CD4-positive, alpha-beta T cell treated with Interleukin-12 subunit alpha and Interleukin-12 subunit beta, for 1 hour (primary cell): ENCODE results near the gene ERO1B.

Experiments used
- DNase-seq: peaks from one replicate; pipeline ENCODE4 v3.0.0-alpha.2; 2020

Gene ERO1B

GRCh38 chr1:236176337-236177336 lies 105.1 kb downstream of the ERO1B start:
- no peak for DNase-seq

GRCh38 chr1:236175642-236176336 lies 106.0 kb downstream of the ERO1B start:
- no peak for DNase-seq

GRCh38 chr1:236173174-236173767 lies 108.5 kb downstream of the ERO1B start:
- no peak for DNase-seq

- no peak for DNase-seq
Observed at GRCh38 chr1:236172041-236172579, 109.6 kb downstream of the ERO1B start.

- DNase-seq = no peak
Observed at GRCh38 chr1:236168716-236169429, 112.9 kb downstream of the ERO1B start.

GRCh38 chr1:236167578-236167977 lies 114.2 kb downstream of the ERO1B start:
- DNase-seq = no peak

GRCh38 chr1:236167154-236167553 lies 114.6 kb downstream of the ERO1B start:
- no peak for DNase-seq

GRCh38 chr1:236166041-236166440 lies 115.7 kb downstream of the ERO1B start:
- DNase-seq = no peak
